ENCODE data around the gene PAX5.

GRCh38 chr9:36884721-36885120, 149.3 kb downstream of the PAX5 start:
- TF ChIP-seq, protein P1, sequence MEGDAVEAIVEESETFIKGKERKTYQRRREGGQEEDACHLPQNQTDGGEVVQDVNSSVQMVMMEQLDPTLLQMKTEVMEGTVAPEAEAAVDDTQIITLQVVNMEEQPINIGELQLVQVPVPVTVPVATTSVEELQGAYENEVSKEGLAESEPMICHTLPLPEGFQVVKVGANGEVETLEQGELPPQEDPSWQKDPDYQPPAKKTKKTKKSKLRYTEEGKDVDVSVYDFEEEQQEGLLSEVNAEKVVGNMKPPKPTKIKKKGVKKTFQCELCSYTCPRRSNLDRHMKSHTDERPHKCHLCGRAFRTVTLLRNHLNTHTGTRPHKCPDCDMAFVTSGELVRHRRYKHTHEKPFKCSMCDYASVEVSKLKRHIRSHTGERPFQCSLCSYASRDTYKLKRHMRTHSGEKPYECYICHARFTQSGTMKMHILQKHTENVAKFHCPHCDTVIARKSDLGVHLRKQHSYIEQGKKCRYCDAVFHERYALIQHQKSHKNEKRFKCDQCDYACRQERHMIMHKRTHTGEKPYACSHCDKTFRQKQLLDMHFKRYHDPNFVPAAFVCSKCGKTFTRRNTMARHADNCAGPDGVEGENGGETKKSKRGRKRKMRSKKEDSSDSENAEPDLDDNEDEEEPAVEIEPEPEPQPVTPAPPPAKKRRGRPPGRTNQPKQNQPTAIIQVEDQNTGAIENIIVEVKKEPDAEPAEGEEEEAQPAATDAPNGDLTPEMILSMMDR (IDR thresholded peaks at IDR 0.05) = no peak
- no peak for TF ChIP-seq POLR2A (IDR thresholded peaks at IDR 0.05)
